GM19395 (cell line): ENCODE measurements around the gene TRMT2A.

Experiments used
- ATAC-seq: cut with Tn5 transposase; IDR thresholded peaks from one replicate; pipeline ENCODE4 v1.9.1; 2021; ENCODE audit warnings: mild to moderate bottlenecking, moderate library complexity; ENCODE audit not compliant: unreplicated experiment

The TRMT2A gene

DNA sequence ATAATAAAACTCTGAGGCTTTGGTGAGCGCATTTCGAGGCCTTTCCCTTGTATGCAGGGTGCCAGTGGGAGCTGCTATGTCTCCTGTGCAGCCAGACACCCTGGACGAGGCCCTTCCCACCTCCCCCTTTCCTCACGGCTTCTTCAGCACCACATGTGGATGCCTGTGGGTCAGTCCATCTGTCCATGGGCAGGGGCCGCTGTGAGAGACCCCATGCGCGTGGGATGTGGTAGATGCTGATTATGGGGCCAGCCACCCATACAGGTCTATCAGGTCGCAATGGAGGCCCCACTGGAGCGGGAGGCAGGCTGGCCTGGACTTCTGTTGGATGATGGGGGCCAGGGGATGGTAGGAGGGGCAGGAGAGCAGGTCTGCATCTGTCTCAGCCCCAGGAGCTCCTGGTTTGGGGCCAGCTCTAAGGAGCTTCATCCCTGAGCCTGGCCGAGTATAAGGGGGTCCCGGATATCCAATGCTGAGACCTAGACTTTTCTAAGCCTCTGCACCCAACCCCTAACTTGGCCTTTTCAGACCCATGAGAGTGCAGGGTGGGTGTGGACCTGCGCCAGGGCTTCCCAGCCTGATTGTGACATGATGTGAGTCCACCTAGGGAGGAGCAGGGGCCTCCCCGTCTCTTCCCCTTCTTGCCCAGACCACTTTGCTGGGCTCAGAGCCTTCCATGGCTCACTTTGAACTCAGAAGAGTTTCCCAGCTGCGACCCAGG lies 51.0 kb downstream of the TRMT2A start:
- ATAC-seq, result no peak

- no peak for ATAC-seq
These were observed 52.3 kb downstream of the TRMT2A start for GRCh38 chr22:20064545-20065262.

DNA sequence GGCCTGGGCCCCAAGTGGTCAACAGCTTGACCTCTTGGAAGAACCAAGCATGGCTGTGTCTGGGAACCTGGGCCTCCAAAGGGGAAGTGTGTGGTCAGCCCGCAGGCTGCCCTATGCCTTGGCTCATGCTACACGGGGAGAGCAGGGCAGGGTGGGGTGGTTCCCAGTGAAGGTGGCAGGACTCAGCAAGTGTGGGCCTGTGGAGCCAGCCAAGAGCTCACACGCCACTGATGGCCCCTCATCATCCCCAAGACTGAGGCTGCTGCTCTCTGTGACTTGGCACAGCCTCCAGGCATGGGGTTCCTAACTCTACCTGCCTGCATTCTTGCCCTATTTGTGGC lies 52.9 kb downstream of the TRMT2A start:
- ATAC-seq, result no peak

GRCh38 chr22:20063271-20064139 lies 53.5 kb downstream of the TRMT2A start:
- no peak for ATAC-seq

- ATAC-seq, result no peak
These were observed 54.3 kb downstream of the TRMT2A start for GRCh38 chr22:20062766-20063083.

DNA sequence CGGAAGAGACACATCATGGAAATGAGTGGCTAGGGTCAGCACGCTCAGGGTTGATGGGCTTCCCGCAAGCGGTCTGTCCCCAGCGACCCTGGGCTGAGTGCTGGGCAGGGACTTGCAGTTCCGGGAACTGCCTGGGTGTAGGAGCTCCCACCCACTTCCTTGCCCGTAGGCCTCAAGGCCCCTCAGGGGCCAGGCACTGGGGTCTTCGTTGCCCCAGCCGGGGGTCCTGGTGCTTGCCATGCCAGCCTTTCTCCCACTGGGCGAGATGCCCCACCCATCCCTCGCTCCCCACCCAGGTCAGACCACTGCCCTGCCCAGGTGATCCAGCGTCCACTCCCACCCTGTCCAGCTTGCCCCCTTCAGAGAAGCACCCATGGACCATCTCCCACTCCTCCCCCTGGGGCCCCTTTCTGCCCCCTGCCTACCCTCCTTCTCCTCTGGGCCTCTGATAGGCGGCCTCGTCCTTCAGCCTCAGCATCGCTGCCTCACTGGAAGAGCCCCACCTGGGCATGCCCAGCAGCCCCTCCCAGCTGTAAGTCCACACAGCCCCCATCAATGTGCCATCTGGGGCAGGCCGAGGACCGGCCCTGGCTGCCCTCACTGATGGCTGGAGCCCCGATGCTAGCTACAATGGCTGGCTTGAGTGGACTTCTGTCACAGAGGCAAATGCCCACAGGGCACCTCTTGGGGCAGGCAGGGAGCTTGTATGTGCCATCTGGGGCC lies 54.8 kb downstream of the TRMT2A start:
- no peak for ATAC-seq
